ENCODE measurements around the gene MEIG1. TPM values are rescaled to one million over a fixed set of nuclear protein-coding genes. Genes with fewer than 3 reads are reported as not detected.

MEIG1 gene
- total RNA-seq (0.27 TPM), polyA plus RNA-seq (ENCODE audit: insufficient read depth in 1 of 8, insufficient read length in 8 of 8, low replicate concordance in 1 of 8) (under 1 TPM in 7 of 8 donors, not detected in 1; 0.28 to 0.97 (median 0.59) TPM)
- long read RNA-seq, donor 1 = 0 reads
- long read RNA-seq, donor 2 = 0 reads
- long read RNA-seq, donor 3 = 0 reads
- long read RNA-seq, donor 4 = 0 reads
- long read RNA-seq, donor 5 = 0 reads
- long read RNA-seq, donor 6 = 0 reads
- long read RNA-seq, donor 7 = 0 reads
- long read RNA-seq, donor 8 = 0 reads
- long read RNA-seq, donor 9 = 0 reads
- long read RNA-seq, donor 10 = 0 reads
- long read RNA-seq, donor 11, partial matches to known transcripts = 0 of 1 reads
- long read RNA-seq, donor 11, other reads (novel, unspliced or antisense) = 0 of 1 reads

- DNase-seq = peak; percentile 98
- WGBS (ENCODE audit: insufficient coverage) = under 1% methylated on average over 53 of the region's 60 CpGs
- H3K4me3 ChIP-seq (ENCODE audit: low read length) = peak within 1 kb of the TSS; percentile 78
- H3K27ac ChIP-seq (ENCODE audit: low read length) = peak within 1 kb of the TSS; percentile 99
- no peaks in the 10 kb centered on the region for H3K9me3 ChIP-seq (replicated peaks; ENCODE audit: control insufficient read depth, low read depth, low read length)
- no peaks in the 10 kb centered on the region for H3K27me3 ChIP-seq (ENCODE audit: control insufficient read depth, insufficient read depth, low read length)
- H3K36me3 ChIP-seq (ENCODE audit: control insufficient read depth, insufficient read depth, low read length) = no peaks in the 10 kb centered on the region
- H3K4me1 ChIP-seq (ENCODE audit: control insufficient read depth, insufficient read depth, low read length) = peaks cover 5% of the 10 kb centered on the region
These were observed at the start of gene MEIG1 for GRCh38 chr10:14959221-14960057. Gene MEIG1 (plus strand): TSS chr10:14959388. CDS start chr10:14966469, 7,081 bp downstream.

- Histone ChIP-seq H3K27me3 (ENCODE audit: control insufficient read depth, insufficient read depth, low read length) (no peaks in the 10 kb centered on the region), H3K36me3 (ENCODE audit: control insufficient read depth, insufficient read depth, low read length) (peaks cover 44% of the 10 kb centered on the region), H3K4me3 (ENCODE audit: low read length) (no peak overlapping the region), H3K4me1 (ENCODE audit: control insufficient read depth, insufficient read depth, low read length) (no peaks in the 10 kb centered on the region), H3K27ac (ENCODE audit: low read length) (no peak overlapping the region), H3K9me3 (replicated peaks; ENCODE audit: control insufficient read depth, low read depth, low read length) (peaks cover 7% of the 10 kb centered on the region)
- WGBS (ENCODE audit: insufficient coverage) = 98% methylated on average over 4 of the region's 4 CpGs
- no peak for DNase-seq
These were observed 48.2 kb upstream of the MEIG1 start for GRCh38 chr10:14910953-14911352.

GRCh38 chr10:14911801-14912200 lies 47.4 kb upstream of the MEIG1 start:
- DNase-seq = no peak
- WGBS (ENCODE audit: insufficient coverage) = 83% methylated on average over 3 of the region's 3 CpGs
- Histone ChIP-seq H3K36me3 (ENCODE audit: control insufficient read depth, insufficient read depth, low read length) (peaks cover 42% of the 10 kb centered on the region), H3K4me1 (ENCODE audit: control insufficient read depth, insufficient read depth, low read length) (no peaks in the 10 kb centered on the region), H3K27me3 (ENCODE audit: control insufficient read depth, insufficient read depth, low read length) (no peaks in the 10 kb centered on the region), H3K9me3 (replicated peaks; ENCODE audit: control insufficient read depth, low read depth, low read length) (peaks cover 15% of the 10 kb centered on the region), H3K27ac (ENCODE audit: low read length) (no peak overlapping the region), H3K4me3 (ENCODE audit: low read length) (no peak overlapping the region)

- H3K27ac ChIP-seq (ENCODE audit: low read length) = no peak overlapping the region
- H3K27me3 ChIP-seq (ENCODE audit: control insufficient read depth, insufficient read depth, low read length) = no peaks in the 10 kb centered on the region
- no peak overlapping the region for H3K4me3 ChIP-seq (ENCODE audit: low read length)
- DNase-seq = no peak
- peaks cover 21% of the 10 kb centered on the region for H3K9me3 ChIP-seq (replicated peaks; ENCODE audit: control insufficient read depth, low read depth, low read length)
- H3K36me3 ChIP-seq (ENCODE audit: control insufficient read depth, insufficient read depth, low read length) = peaks cover 38% of the 10 kb centered on the region
- WGBS (ENCODE audit: insufficient coverage) = no CpG with 5 or more reads among the region's 2 CpGs
- no peaks in the 10 kb centered on the region for H3K4me1 ChIP-seq (ENCODE audit: control insufficient read depth, insufficient read depth, low read length)
These were observed 42.6 kb upstream of the MEIG1 start for GRCh38 chr10:14916600-14916999.

GRCh38 chr10:14917827-14918226 lies 41.4 kb upstream of the MEIG1 start:
- Histone ChIP-seq H3K36me3 (ENCODE audit: control insufficient read depth, insufficient read depth, low read length) (peaks cover 37% of the 10 kb centered on the region), H3K27ac (ENCODE audit: low read length) (no peak overlapping the region), H3K27me3 (ENCODE audit: control insufficient read depth, insufficient read depth, low read length) (no peaks in the 10 kb centered on the region), H3K9me3 (replicated peaks; ENCODE audit: control insufficient read depth, low read depth, low read length) (peaks cover 21% of the 10 kb centered on the region), H3K4me3 (ENCODE audit: low read length) (no peak overlapping the region), H3K4me1 (ENCODE audit: control insufficient read depth, insufficient read depth, low read length) (no peaks in the 10 kb centered on the region)
- 83% methylated on average over 1 of the region's 3 CpGs for WGBS (ENCODE audit: insufficient coverage)
- DNase-seq = no peak

- Histone ChIP-seq H3K4me3 (ENCODE audit: low read length) (no peak overlapping the region), H3K27me3 (ENCODE audit: control insufficient read depth, insufficient read depth, low read length) (no peaks in the 10 kb centered on the region), H3K27ac (ENCODE audit: low read length) (no peak overlapping the region), H3K9me3 (replicated peaks; ENCODE audit: control insufficient read depth, low read depth, low read length) (peaks cover 21% of the 10 kb centered on the region), H3K36me3 (ENCODE audit: control insufficient read depth, insufficient read depth, low read length) (peaks cover 45% of the 10 kb centered on the region), H3K4me1 (ENCODE audit: control insufficient read depth, insufficient read depth, low read length) (no peaks in the 10 kb centered on the region)
- DNase-seq = no peak
- no CpG with 5 or more reads among the region's 3 CpGs for WGBS (ENCODE audit: insufficient coverage)
These were observed 40.2 kb upstream of the MEIG1 start for GRCh38 chr10:14918964-14919363.

GRCh38 chr10:14924013-14924412 lies 35.2 kb upstream of the MEIG1 start:
- Histone ChIP-seq H3K36me3 (ENCODE audit: control insufficient read depth, insufficient read depth, low read length) (peaks cover 56% of the 10 kb centered on the region), H3K27ac (ENCODE audit: low read length) (no peak overlapping the region), H3K4me3 (ENCODE audit: low read length) (no peak overlapping the region), H3K27me3 (ENCODE audit: control insufficient read depth, insufficient read depth, low read length) (no peaks in the 10 kb centered on the region), H3K4me1 (ENCODE audit: control insufficient read depth, insufficient read depth, low read length) (no peaks in the 10 kb centered on the region), H3K9me3 (replicated peaks; ENCODE audit: control insufficient read depth, low read depth, low read length) (no peaks in the 10 kb centered on the region)
- WGBS (ENCODE audit: insufficient coverage) = 100% methylated on average over 3 of the region's 7 CpGs
- DNase-seq = no peak

GRCh38 chr10:14925268-14925667 lies 33.9 kb upstream of the MEIG1 start:
- Histone ChIP-seq H3K27ac (ENCODE audit: low read length) (no peak overlapping the region), H3K36me3 (ENCODE audit: control insufficient read depth, insufficient read depth, low read length) (peaks cover 55% of the 10 kb centered on the region), H3K9me3 (replicated peaks; ENCODE audit: control insufficient read depth, low read depth, low read length) (no peaks in the 10 kb centered on the region), H3K4me1 (ENCODE audit: control insufficient read depth, insufficient read depth, low read length) (no peaks in the 10 kb centered on the region), H3K4me3 (ENCODE audit: low read length) (no peak overlapping the region), H3K27me3 (ENCODE audit: control insufficient read depth, insufficient read depth, low read length) (no peaks in the 10 kb centered on the region)
- DNase-seq = no peak
- no CpG with 5 or more reads among the region's 2 CpGs for WGBS (ENCODE audit: insufficient coverage)

- H3K36me3 ChIP-seq (ENCODE audit: control insufficient read depth, insufficient read depth, low read length) = peaks cover 53% of the 10 kb centered on the region
- H3K27me3 ChIP-seq (ENCODE audit: control insufficient read depth, insufficient read depth, low read length) = no peaks in the 10 kb centered on the region
- H3K27ac ChIP-seq (ENCODE audit: low read length) = no peak overlapping the region
- no peak for DNase-seq
- WGBS (ENCODE audit: insufficient coverage) = 70% methylated on average over 2 of the region's 8 CpGs
- no peak overlapping the region for H3K4me3 ChIP-seq (ENCODE audit: low read length)
- H3K9me3 ChIP-seq (replicated peaks; ENCODE audit: control insufficient read depth, low read depth, low read length) = no peaks in the 10 kb centered on the region
- H3K4me1 ChIP-seq (ENCODE audit: control insufficient read depth, insufficient read depth, low read length) = no peaks in the 10 kb centered on the region
These were observed 33.1 kb upstream of the MEIG1 start for GRCh38 chr10:14926061-14926470.

- WGBS (ENCODE audit: insufficient coverage) = 97% methylated on average over 10 of the region's 13 CpGs
- Histone ChIP-seq H3K4me3 (ENCODE audit: low read length) (no peak overlapping the region), H3K27ac (ENCODE audit: low read length) (no peak overlapping the region), H3K9me3 (replicated peaks; ENCODE audit: control insufficient read depth, low read depth, low read length) (no peaks in the 10 kb centered on the region), H3K36me3 (ENCODE audit: control insufficient read depth, insufficient read depth, low read length) (peaks cover 46% of the 10 kb centered on the region), H3K4me1 (ENCODE audit: control insufficient read depth, insufficient read depth, low read length) (no peaks in the 10 kb centered on the region), H3K27me3 (ENCODE audit: control insufficient read depth, insufficient read depth, low read length) (no peaks in the 10 kb centered on the region)
- no peak for DNase-seq
These were observed 32.3 kb upstream of the MEIG1 start for GRCh38 chr10:14926722-14927416.
